Keratinocyte (primary cell): Measurements from ENCODE around the gene RAMP1. TPM values are rescaled to one million over a fixed set of nuclear protein-coding genes. Genes with fewer than 3 reads are reported as not detected.

Experiments used
- DNase-seq: peaks from one replicate; pipeline ENCODE4 v3.0.0-alpha.2; 2011; ENCODE audit warnings: low read depth, missing footprints, low spot score
- FAIRE-seq: peaks from 2 replicates; lab custom pipeline; 2011; peaks lifted over from hg19 to GRCh38; lab: Jason Lieb, UNC
- H2AFZ ChIP-seq: 2 replicates; pipeline ENCODE4 v1.6.0; 2012; ENCODE audit warnings: low read length, control low read depth, inconsistent platforms; ENCODE audit not compliant: control insufficient read depth
- H3K27ac ChIP-seq: 2 replicates; pipeline ENCODE4 v1.5.1; 2011; ENCODE audit warnings: low read length; ENCODE audit not compliant: control insufficient read depth, insufficient read depth
- H3K27me3 ChIP-seq: 3 replicates; pipeline ENCODE4 v1.6.0; 2011; ENCODE audit warnings: low read length; ENCODE audit not compliant: control insufficient read depth, insufficient read depth; ENCODE audit errors: extremely low read depth
- H3K36me3 ChIP-seq, 2 experiments: 2 replicates in 1 of 2; 3 replicates in 1 of 2; pipeline ENCODE4 v1.5.1; 2011; ENCODE audit warnings: low read length in 2 of 2, mild to moderate bottlenecking in 1 of 2; ENCODE audit not compliant: control insufficient read depth in 2 of 2, insufficient read depth in 2 of 2; ENCODE audit errors: extremely low read depth in 1 of 2
- H3K4me1 ChIP-seq: 3 replicates; pipeline ENCODE4 v1.5.1; 2011; ENCODE audit warnings: low read length; ENCODE audit not compliant: control insufficient read depth, insufficient read depth; ENCODE audit errors: extremely low read depth
- H3K4me2 ChIP-seq: 3 replicates; pipeline ENCODE4 v1.6.0; 2011; ENCODE audit warnings: low read depth, low read length; ENCODE audit not compliant: control insufficient read depth, insufficient read depth; ENCODE audit errors: extremely low read depth
- H3K4me3 ChIP-seq, 3 experiments: fragments of 200-600 bp in 1 of 3; sonication (generic) in 1 of 3; 2 replicates in 2 of 3; 3 replicates in 1 of 3; pipeline ENCODE4 v1.5.1; 2011 to 2016; ENCODE audit warnings: low read length in 3 of 3, mild to moderate bottlenecking in 3 of 3, control low read depth in 2 of 3, inconsistent platforms in 1 of 3, low read depth in 1 of 3, mixed read lengths in 1 of 3, mixed run types in 1 of 3, moderate library complexity in 1 of 3; ENCODE audit not compliant: control insufficient read depth in 2 of 3, insufficient read depth in 2 of 3; ENCODE audit errors: extremely low read depth in 1 of 3
- H3K79me2 ChIP-seq: 2 replicates; pipeline ENCODE4 v1.6.0; 2012; ENCODE audit warnings: low read length; ENCODE audit not compliant: control insufficient read depth, insufficient read depth
- H3K9ac ChIP-seq: 3 replicates; pipeline ENCODE4 v1.6.0; 2011; ENCODE audit warnings: low read length; ENCODE audit not compliant: control insufficient read depth, insufficient read depth; ENCODE audit errors: extremely low read depth
- H3K9me1 ChIP-seq: 3 replicates; pipeline ENCODE4 v1.6.0; 2011; ENCODE audit warnings: low read length; ENCODE audit not compliant: control insufficient read depth, insufficient read depth; ENCODE audit errors: extremely low read depth
- H3K9me3 ChIP-seq: 2 replicates; pipeline ENCODE4 v1.5.1; 2012; ENCODE audit warnings: low read depth, low read length; ENCODE audit not compliant: control insufficient read depth
- H4K20me1 ChIP-seq: 3 replicates; pipeline ENCODE4 v1.6.0; 2011; ENCODE audit warnings: low read length; ENCODE audit not compliant: control insufficient read depth, insufficient read depth; ENCODE audit errors: extremely low read depth
- EZH2 ChIP-seq: IDR thresholded peaks from one replicate; pipeline ENCODE4 v1.6.1; 2012; ENCODE audit warnings: inconsistent platforms, mild to moderate bottlenecking, low read length, moderate library complexity
- dilution Hi-C: fragments of 300-500 bp; cut with MboI; formaldehyde crosslinking; loops from one replicate; pipeline ENCODE4 v1.7.0; 2020; ENCODE audit warnings: low sequenced_read_pairs; ENCODE audit not compliant: extremely low pct_ligation_motif_present
- polyA plus RNA-seq, 5 experiments: library from polyadenylated mRNA; depleted of rRNA in 3 of 5; stranded (reverse) in 3 of 5; stranded (forward) in 1 of 5; unstranded in 1 of 5; fragments of >200 nt; gene quantifications; 1 replicate in 1 of 5; 2 replicates in 3 of 5; 3 replicates in 1 of 5; pipeline versions ENCODE4 v1.2.1 to v1.2.3, GENCODE V29; 2011 to 2012; ENCODE audit warnings: missing spikeins in 2 of 5, low read depth in 1 of 5, low replicate concordance in 1 of 5
- small RNA-seq, 3 experiments: library from RNA; depleted of rRNA; stranded (forward); fragments of <200 nt; gene quantifications; one replicate each; pipeline ENCODE3, GENCODE V24; 2012; ENCODE audit warnings: low read depth in 3 of 3, low replicate concordance in 1 of 3; ENCODE audit not compliant: insufficient read length in 3 of 3
- TF ChIP-seq, protein P1 (sequence below), 3 experiments: IDR thresholded peaks in 1 of 3; conservative IDR thresholded peaks in 1 of 3; optimal IDR thresholded peaks in 1 of 3; 2 replicates in 2 of 3; 3 replicates in 1 of 3; pipeline versions ENCODE3 to v1.5.1; 2011; ENCODE audit warnings: low read length in 3 of 3, mild to moderate bottlenecking in 3 of 3, moderate library complexity in 2 of 3, control low read depth in 1 of 3, inconsistent platforms in 1 of 3; ENCODE audit not compliant: insufficient read depth in 2 of 3; ENCODE audit errors: extremely low read depth in 1 of 3

RAMP1 gene
- polyA plus RNA-seq, 1 donor (not counting 4 experiments of a cell fraction or from before 2014, with no cell fraction given), result 0.69 TPM

DNA sequence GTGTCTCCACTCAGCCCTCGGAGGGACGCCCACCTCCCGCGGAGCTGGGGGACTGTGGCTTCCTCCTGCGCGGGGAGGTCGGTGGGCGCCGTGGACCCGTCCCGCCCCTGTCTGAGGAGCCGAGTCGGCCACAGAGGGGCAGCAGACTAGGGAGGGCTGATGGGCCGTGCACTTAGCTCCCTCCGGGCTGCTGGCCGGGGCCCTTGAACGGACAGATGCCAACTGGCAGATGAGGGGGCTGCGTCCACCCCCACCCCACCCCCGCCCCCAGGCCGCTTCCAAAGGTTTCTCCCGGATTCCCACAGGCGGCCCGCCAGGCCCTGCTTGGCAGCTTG lies 96.9 kb downstream of the RAMP1 start:
- Histone ChIP-seq H3K9ac (no peak overlapping the region), H3K4me2 (no peak overlapping the region)

DNA sequence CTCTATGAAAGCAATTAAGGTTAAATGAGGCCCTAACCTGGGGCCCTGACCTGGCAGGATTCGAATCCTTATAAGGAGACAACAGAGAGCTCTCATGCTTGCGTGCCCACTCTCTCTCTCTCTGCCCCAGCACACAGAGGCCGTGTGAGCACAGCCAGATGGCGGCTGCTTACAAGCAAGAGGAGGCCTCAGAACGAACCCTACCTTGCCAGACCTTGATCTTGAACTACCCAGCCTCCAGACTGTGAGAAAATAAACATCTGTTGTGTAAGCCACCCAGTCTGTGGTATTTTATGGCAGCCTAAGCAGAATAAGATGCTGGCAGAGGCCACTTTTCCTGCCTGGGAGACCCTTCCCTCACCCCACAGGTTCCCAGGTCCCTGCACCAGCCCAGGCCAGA lies 102.2 kb downstream of the RAMP1 start:
- H3K4me2 ChIP-seq, result no peak overlapping the region
- H3K27ac ChIP-seq, result no peak overlapping the region
- no peaks in the 10 kb centered on the region for H3K36me3 ChIP-seq
- H3K4me1 ChIP-seq, result peaks cover 5% of the 10 kb centered on the region
- H3K4me3 ChIP-seq, result no peak overlapping the region
- H4K20me1 ChIP-seq, result no peaks in the 10 kb centered on the region
- no peak for FAIRE-seq
- no peak overlapping the region for H3K9ac ChIP-seq
- H3K9me3 ChIP-seq, result peaks cover 6% of the 10 kb centered on the region
- H3K27me3 ChIP-seq, result no peaks in the 10 kb centered on the region
- no peaks in the 10 kb centered on the region for H3K79me2 ChIP-seq
- H2AFZ ChIP-seq, result no peak overlapping the region
- TF ChIP-seq, protein P1, sequence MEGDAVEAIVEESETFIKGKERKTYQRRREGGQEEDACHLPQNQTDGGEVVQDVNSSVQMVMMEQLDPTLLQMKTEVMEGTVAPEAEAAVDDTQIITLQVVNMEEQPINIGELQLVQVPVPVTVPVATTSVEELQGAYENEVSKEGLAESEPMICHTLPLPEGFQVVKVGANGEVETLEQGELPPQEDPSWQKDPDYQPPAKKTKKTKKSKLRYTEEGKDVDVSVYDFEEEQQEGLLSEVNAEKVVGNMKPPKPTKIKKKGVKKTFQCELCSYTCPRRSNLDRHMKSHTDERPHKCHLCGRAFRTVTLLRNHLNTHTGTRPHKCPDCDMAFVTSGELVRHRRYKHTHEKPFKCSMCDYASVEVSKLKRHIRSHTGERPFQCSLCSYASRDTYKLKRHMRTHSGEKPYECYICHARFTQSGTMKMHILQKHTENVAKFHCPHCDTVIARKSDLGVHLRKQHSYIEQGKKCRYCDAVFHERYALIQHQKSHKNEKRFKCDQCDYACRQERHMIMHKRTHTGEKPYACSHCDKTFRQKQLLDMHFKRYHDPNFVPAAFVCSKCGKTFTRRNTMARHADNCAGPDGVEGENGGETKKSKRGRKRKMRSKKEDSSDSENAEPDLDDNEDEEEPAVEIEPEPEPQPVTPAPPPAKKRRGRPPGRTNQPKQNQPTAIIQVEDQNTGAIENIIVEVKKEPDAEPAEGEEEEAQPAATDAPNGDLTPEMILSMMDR (optimal IDR thresholded peaks at IDR 0.05 in 1 of 3, IDR thresholded peaks at IDR 0.05 in 1 of 3, conservative IDR thresholded peaks at IDR 0.05 in 1 of 3; ENCODE audit: extremely low read depth in 1 of 3, insufficient read depth in 2 of 3, low read length in 3 of 3), result no peak
- TF ChIP-seq EZH2, result no peak
- H3K9me1 ChIP-seq, result no peaks in the 10 kb centered on the region
- dilution Hi-C loops, result no loop called here
- no peak for DNase-seq

More for the DNA sequence above, 96.9 kb downstream of the RAMP1 start:
- Histone ChIP-seq H3K9me3 (no peaks in the 10 kb centered on the region), H2AFZ (no peak overlapping the region), H3K9me1 (no peaks in the 10 kb centered on the region), H3K27me3 (peaks cover 16% of the 10 kb centered on the region), H3K79me2 (no peaks in the 10 kb centered on the region), H3K27ac (no peak overlapping the region), H3K4me3 (no peak overlapping the region), H3K4me1 (no peaks in the 10 kb centered on the region), H3K36me3 (no peaks in the 10 kb centered on the region), H4K20me1 (no peaks in the 10 kb centered on the region)
- no peak for TF ChIP-seq EZH2
- TF ChIP-seq, protein P1 (optimal IDR thresholded peaks at IDR 0.05 in 1 of 3, IDR thresholded peaks at IDR 0.05 in 1 of 3, conservative IDR thresholded peaks at IDR 0.05 in 1 of 3; ENCODE audit: extremely low read depth in 1 of 3, insufficient read depth in 2 of 3, low read length in 3 of 3), result no peak
- dilution Hi-C loops, result no loop called here
- FAIRE-seq (no peak), DNase-seq (no peak)

Small RNAs within 50 kb of the gene (small RNA-seq; reads per million reads assigned to genes)
- gene RF00157, result 0 reads per million in 3 experiments

Other genes with a start within 250 kb of the RAMP1 start
- 69.7 to 115 TPM (median 112 TPM) in 3 replicates for gene LRRFIP1, start 232.0 kb upstream of the RAMP1 start, polyA plus RNA-seq
- gene RBM44, start 60.8 kb upstream of the RAMP1 start, polyA plus RNA-seq, result 0.03 to 0.14 TPM (median 0.08 TPM) in 3 replicates
- 63.6 to 98.6 TPM (median 95.6 TPM) in 3 replicates for gene UBE2F, start 107.4 kb downstream of the RAMP1 start, polyA plus RNA-seq
- gene SCLY, start 201.4 kb downstream of the RAMP1 start, polyA plus RNA-seq, result 11.4 to 11.9 TPM (median 11.8 TPM) in 3 replicates
- 0.14 to 0.19 TPM (median 0.16 TPM) in 3 replicates for gene ESPNL, start 240.7 kb downstream of the RAMP1 start, polyA plus RNA-seq